GM21423 (cell line): ENCODE measurements around the gene EBPL.
"Not testable (repeated sequence)": the region's sequence is repeated elsewhere in the genome, so short reads cannot be mapped to it uniquely, and the experiment has no call there.

ENCODE experiments used
- ATAC-seq: cut with Tn5 transposase; IDR thresholded peaks from one replicate; pipeline ENCODE4 v1.9.1; 2021; ENCODE audit warnings: mild to moderate bottlenecking, moderate library complexity; ENCODE audit not compliant: unreplicated experiment

Gene EBPL

DNA sequence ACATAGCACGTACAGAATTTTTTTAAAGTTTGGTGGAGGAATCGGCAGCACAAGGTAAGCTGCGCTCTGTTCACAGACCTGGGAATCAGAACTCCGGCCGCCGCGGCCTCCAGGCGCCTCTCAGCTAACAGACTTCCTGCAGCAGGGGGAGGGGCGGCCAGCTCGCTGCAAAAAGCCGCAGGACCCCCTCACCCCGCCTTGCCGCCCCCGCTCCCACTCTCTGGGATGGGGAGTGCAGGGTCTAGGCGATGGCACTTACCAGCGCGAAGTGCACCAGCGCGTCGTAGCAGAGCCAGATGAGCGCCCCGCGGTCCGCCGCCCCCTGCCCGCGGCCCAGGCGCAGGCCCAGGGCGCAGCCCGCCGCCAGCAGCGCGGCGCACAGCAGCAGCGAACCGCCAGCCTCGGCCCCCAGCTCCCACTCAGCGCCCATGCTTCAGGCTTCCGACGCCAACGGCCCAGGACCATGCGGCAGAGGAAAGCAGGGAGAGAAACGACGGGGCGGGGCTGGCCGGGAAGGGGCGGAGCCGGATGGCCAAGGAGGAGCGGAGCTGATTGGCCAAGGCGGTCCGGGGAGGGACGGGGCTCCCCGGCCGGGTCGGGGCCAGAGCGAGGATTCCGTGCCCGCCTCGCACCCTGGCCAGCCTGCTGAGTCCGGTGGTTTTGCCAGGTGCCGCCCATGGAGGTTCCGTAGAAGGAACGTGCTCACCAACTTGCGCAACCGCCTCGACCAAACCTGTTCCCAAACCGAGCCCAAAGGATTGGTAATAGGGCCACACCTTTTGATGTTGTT lies at the start of gene EBPL:
EBPL (minus strand) TSS at position 492 of the 790 bp plus-strand sequence; CDS start at position 430, 62 bp downstream.
- peak; percentile 97 for ATAC-seq

DNA sequence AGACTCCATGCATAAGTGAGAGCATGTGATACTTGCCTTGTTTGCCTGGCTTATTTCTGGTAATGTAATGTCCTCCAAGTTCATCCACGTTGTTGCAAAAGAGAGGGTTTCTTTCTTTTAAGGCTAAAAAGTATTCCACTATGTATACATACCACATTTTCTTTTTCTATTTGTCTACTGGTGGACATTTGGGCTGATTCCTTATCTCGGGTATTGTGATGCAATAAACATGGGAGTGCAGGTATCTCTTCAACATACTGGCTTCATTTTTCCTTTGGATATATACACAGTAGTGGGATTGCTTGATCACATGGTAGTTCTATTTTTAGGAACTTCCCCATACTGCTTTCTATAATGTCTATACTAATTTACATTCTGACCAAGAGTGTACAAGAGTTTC lies 49.6 kb upstream of the EBPL start:
- no peak for ATAC-seq

DNA sequence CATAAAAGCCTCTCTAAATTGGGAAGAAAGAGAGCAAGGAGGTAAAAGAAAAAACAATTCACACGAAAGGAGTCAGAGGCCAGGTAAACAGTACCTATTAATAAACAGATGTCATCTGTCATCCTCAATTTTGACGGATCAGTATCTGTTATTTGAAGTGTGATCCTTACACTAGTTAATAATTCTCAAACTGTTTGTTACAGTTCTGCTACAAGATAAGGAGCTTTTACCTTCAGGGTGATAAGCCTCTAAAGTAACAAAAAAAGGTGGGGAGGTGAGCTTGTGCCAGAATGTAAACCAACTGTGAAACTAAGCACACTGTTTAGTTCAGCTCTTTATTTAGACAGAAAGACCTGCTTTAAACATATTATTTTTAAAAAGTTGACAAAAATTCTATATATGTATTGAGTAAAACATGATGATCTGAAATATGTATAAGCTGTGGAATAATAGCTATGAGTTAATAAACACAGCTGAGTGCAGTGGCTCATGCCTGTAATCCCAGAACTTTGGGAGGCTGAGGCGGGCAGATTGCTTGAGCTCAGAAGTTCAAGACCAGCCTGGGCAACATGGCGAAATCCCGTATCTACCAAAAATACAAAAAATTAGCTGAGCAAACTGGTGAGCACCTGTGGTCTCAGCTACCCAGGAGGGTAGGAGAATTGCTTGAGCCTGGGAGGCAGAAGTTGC lies 48.4 kb upstream of the EBPL start:
- ATAC-seq, result no peak

DNA sequence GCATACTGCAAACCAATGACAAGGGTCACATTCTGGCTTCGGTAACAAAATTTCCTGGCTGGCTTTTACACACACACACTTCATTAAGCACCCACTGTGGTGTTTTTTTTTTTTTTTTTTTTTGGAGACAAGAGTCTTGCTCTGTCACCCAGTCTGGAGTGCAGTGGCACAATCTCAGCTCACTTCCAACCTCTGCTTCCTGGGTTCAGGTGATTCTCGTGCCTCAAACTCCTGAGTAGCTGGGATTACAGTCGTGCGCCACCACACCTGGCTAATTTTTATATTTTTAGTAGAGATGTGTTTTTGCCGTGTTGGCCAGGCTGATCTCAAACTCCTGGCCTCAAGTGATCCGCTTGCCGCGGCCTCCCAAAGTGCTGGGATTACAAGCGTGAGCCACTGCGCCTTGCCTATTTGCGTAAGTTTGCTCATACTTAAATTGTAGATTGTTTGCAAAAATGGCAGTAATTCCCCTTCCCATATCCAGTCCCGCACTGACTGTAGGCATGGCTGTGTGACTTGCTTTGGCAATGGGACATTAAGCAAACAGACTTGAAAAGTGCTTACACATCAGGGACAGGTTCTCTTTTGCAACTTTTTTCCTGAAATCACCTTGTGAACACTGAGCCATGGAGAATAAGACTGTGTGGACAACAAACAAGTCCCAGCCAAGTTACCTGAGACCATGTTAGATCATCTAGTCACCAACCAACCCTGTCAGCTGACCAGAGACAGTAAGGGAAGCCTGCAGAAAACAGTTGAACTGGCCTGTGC lies 42.1 kb upstream of the EBPL start:
- ATAC-seq, result no peak

DNA sequence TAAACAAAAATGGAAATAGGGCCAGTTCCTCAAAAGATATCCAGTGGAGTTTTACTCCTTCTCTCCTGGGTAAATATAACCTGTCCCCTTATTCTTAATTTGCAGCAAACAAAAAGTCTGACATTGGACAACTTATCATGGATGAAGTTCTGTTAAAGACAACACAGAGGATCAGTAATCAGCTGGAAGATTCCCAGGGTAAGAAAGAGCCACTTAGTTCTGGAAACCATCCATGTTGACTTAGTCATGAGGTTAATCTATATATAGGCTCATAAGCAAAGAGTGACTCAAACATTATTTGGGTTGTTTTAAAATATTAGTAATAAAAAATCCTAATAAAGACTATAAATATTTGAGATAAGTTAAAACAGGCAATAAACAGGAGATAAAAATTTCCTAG lies 40.5 kb upstream of the EBPL start:
- ATAC-seq, result no peak

DNA sequence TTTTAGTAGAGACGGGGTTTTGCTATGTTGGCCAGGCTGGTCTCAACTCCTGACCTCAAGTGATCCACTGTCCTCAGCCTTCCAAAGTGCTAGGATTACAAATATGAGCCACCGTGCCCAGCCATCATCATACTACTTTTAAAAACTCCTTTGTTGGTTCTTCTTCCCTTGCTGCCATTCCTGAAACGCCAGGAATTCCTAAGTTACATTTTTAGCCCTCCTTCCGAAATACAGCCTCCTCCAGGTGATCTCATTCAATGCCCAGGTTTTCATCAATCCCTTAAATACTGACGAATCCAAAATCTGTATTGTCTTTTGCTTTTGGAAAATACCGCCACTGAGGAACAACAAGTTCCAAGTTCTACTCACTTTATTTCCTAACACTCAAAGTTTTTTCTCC lies 25.3 kb upstream of the EBPL start:
- ATAC-seq, result no peak

DNA sequence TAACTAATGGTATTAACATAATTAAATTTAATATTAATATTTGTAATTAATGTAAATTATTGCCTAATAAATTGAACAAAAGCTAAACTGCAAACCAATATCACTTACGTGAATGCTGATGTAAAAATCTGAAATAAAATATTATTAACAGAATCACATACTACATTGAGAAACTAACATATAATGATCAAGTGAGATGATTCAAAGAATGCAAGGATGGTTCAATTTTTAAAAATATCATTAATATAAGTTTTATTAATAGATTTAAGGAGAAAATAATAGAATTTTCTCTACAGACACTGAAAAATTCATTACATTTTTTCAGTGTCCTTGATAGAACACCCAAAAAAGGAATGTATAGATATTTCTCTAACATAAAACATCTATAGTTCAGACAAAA lies 23.5 kb upstream of the EBPL start:
- ATAC-seq, result no peak

DNA sequence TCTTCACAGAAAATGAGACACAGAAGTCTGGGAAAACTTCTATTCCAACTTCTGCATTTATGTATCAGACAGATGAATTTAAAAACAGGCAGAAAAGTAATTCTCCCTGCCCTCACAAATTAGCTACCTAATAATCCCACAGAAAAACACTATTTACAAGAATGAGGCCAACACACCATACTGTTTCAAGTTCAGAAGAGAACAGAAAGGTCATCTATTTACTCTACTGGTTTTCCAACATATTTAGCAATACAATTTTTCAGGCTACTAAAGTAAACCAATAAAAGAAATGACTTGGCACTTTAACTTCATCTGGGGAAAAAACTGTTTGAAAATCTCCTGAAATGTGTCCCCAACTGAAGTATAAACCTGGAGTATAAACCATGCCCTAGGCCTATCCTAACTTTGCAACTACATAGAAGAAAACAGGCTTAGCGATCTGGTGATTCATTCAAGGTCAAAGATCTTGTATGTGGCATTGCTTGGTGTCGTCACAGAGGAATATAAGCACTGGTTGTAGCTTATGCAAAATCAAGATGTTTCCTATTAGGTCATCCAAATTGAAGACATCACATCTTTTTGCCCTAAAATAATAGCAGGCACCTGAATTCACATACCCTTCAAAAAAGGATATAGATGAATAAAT lies 20.1 kb upstream of the EBPL start:
- ATAC-seq, result no peak

DNA sequence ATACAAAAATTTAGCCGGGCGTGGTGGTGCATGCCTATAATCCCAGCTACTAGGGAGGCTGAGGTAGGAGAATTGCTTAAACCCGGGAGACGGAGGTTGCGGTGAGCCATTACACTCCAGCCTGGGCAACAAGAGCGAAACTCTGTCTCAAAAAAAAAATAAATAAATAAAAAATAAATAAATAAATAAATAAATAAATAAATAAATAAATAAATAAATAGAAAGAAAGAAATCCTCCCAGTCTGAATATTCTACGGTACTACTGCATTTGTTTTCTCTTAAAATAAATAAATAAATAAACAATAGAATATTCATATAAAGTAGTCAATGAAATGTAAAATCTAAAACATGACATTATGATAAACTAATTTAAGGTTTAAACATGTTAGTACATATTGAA lies 13.0 kb upstream of the EBPL start:
- ATAC-seq, result not testable (repeated sequence)

DNA sequence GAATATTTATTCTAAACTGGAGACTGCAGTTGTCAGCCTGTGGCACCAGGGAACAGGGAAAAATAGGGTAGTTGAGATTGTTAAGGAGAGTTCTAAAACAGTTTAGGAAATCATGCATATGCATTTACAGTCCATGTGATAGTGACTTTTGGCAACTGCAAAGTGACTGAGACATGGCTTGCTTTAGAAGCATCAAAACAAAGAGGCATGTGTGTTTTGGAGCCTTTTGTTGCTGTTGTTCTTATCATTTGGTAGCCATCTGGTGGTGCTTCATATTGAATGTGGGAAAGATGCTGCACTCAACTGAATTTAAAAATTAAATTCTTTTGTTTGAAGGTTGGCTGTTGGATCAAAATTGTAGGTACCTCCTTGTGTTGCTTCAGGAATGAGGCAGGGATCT lies 10.2 kb upstream of the EBPL start:
- ATAC-seq, result no peak

DNA sequence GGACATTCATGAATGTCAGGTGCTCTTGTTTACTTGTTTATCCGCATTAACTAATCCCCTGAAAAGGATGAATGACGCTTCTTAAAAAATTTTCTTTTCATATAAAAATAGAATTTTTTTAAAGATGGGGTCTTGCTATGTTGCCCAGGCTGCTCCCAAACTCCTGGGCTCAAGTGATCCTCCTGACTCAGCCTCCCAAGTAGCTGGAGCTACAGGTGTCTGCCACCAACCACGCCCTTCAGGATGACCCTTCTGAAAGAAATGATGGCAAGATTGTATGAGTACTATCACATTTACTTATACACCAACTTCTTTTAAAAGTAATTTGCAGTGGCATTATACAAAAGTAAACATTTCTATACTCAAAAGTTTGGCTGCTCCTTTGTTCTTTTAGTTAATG lies 6.2 kb upstream of the EBPL start:
- ATAC-seq, result no peak

DNA sequence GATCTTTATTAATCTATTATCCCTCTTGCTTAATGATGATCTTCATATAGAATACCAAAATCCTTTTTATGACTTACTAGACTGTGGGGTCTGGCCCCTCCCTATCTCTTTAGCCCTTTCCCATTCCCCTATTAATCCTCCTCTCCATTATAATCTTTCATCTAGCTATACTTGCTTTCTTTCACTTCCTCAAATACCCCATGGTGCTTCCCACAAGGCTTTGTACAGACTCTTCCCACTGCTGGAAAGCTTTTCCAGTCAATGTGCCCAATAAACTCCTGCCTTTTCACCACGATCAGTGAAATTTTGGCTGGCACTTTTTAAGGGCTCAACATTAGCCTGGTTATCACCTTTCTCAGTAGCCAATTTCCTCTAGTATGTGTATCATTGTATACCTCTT lies 3.2 kb upstream of the EBPL start:
- no peak for ATAC-seq

DNA sequence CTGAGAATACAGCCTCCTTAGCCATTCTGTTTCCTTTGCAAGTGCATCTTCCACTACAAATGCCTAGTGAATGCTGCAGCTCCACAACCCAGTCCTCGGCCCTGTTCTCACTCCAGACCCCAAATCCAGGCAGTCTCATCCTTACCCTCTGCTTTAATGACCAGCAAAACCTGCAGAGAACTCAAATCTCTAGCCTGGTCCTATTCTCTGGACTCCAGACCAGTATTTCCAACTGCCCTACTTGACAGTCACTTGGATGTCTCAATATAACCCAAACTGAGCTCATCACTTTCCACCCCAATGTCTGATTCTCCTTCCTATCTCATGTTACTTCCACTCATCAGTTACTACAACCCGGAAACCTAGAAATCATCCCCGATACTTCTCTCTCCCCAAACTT lies 2.6 kb upstream of the EBPL start:
- no peak for ATAC-seq

DNA sequence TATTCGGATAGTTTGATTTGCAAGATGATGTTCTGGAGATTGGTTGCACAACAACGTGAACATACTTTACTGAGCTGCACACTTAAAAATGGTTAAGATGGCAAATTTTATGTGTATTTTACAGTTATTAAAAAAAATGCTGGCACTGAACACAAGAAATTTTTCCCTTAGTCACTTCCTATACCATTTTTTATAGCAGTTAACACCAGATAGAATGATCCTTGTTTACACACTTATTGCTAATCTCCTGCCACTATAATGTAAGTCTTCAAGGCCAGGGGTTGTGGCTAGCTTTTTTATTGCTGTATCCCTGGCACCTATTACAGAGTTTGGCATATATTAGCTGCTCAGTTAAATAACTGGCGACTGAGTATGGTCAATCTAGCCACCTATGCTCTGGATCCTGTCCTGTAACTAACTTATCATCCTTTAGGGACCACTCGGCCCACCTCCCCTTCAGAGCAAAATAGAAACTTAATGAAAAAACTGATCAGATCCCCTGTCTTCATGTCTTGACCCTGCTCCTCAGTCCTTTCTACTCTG lies 2.0 kb upstream of the EBPL start:
- ATAC-seq, result no peak

DNA sequence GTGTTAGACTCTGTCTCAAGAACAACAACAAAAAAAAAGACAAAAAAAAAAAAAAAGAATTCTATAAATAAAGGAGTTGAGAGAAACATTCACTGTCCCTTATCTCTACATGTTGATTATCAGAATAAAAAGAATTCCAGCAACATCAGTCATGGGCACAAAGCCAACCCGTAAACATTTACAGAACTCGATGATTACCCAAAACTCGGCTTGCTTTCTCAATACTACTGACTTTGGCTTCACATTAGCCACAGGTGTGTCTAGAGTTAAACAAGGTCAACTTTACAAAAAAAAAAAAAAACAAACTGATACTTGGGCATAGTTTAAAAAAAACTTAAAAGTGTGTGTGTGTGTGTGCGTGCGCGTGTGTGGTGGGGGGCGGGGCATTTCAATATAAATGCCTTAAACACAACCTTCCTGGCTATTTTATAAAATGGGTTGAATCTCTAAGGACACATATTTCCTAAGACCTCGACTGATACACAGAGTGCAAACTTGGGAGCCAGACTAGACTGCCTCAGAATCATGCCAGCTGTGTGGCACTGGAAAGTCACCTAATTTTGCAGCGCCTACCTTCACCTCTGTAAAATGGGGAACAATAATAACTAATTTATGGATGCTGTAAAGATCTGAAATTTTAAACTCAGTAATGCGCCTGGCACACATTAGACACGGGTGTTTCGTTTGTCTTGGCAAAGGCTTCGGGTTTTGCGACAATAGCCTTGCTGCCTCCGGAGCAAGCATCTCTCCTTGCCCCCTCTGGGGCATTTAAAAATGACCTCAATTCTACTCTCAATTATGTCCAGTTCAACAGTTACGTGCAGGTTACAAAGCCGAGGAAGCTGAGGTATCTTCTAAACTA lies 922 bp downstream of the EBPL start:
- ATAC-seq, result peak; percentile 11

DNA sequence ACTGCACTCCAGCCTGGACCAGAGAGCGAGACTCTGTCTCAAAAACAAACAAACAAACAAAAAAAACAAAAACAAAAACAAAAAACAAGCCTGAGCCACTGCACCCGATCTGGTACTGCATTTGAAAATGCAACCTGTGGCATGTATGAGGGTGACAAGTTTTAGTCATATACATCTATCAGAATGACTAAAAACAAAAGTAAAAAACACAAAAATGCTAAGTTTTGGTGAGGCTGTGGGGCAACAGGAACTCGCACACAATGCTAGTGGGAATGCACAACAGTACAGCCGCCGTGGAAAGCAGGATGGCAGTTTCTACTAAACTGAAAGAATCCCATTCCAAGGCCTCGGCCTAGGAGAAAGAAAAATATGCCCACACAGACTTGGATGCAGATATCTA lies 7.8 kb downstream of the EBPL start:
- no peak for ATAC-seq

DNA sequence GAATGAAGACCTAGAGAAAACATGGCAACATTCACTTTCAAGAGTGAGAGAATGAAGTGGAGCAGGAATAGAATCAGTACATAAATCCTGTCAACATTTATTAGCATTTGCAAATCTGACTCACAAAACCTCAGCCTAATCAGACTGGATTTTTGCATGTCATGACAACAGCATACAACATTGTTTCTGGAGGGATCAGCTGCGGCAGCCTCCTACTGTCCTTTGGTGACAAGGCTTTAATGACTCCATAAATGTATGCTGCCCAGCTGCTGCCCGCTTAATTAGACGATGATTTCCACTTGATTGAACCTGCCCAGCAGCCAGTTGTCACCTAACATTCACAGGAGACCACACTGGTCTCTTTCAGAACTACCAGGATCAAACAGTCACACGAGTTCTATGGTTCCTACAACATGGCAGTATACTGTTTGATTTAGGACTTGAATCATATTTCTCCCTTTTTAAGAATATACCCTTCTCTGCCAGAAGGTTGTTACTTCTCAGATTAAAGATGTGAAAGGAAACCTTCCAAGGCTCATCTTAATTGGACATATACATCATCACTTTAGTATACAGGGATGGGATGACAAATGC lies 9.3 kb downstream of the EBPL start:
- no peak for ATAC-seq

DNA sequence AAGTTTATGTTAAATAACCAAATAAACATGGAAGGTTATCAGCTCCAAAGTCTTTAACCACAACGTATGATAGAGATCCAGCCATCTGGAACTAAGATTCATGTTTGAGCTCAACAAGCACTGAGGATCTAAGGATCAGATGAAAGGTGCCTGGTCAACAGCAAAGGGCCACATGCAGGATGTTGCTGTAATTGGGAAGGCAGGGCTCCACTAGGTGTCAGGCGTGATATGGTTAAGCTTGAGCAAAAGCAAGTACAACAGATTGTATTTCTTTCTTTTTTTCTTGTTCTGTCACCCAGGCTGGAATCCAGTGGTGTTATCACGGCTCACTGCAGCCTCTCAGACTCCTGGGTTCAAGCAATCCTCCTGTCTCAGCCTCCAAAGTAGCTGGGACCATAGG lies 12.0 kb downstream of the EBPL start:
- no peak for ATAC-seq

DNA sequence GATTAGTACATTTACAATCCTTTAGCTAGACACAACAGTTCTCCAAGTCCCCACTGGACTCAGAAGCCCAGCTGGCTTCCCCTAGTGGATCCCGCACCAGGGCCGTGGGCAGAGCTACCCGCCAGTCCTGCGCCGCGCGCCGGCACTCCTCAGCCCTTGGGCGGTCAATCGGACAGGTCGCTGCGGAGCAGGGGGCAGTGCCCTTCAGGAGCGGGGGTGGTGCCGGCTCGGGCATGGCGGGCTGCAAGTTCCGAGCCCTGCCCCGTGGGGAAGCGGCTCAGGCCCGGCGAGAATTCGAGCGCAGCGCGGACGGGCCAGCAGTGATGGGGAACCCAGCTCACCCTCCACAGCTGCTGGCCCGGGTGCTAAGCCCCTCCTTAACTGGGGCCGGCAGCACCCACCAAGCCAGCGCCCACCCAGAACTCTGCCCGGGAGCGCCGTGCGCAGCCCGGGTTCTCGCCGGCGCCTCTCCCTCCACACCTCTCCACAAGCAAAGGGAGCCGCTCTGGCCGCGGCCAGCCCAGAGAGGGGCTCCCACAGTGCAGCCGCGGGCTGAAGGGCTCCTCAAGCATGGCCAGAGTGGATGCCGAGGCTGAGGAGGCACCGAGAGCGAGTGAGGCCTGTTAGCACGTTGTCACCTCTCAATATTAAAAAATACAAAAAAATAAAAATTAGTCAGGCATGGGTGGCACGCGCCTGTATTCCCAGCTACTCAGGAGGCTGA lies 12.9 kb downstream of the EBPL start:
- no peak for ATAC-seq
